22Rv1 (cell line): ENCODE measurements around the gene TCF15.

ENCODE experiments used
- ZFX ChIP-seq: fragments of 450-650 bp; IDR thresholded peaks from 2 replicates; pipeline ENCODE4 v1.6.1; 2017; ENCODE audit warnings: antibody characterized with exemption, borderline replicate concordance
- TF ChIP-seq, protein P1 (sequence below): fragments of 450-650 bp; IDR thresholded peaks from 2 replicates; pipeline ENCODE4 v1.5.1; 2017; ENCODE audit warnings: mild to moderate bottlenecking

GRCh38 chr20:653590-654416 lies 43.7 kb upstream of the TCF15 start:
- TF ChIP-seq, protein P1, sequence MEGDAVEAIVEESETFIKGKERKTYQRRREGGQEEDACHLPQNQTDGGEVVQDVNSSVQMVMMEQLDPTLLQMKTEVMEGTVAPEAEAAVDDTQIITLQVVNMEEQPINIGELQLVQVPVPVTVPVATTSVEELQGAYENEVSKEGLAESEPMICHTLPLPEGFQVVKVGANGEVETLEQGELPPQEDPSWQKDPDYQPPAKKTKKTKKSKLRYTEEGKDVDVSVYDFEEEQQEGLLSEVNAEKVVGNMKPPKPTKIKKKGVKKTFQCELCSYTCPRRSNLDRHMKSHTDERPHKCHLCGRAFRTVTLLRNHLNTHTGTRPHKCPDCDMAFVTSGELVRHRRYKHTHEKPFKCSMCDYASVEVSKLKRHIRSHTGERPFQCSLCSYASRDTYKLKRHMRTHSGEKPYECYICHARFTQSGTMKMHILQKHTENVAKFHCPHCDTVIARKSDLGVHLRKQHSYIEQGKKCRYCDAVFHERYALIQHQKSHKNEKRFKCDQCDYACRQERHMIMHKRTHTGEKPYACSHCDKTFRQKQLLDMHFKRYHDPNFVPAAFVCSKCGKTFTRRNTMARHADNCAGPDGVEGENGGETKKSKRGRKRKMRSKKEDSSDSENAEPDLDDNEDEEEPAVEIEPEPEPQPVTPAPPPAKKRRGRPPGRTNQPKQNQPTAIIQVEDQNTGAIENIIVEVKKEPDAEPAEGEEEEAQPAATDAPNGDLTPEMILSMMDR: peak; percentile 33; the same call in 1 of the 2 replicates
- TF ChIP-seq ZFX: no peak
